ENCODE data around the gene GZMA. TPM values are rescaled to one million over a fixed set of nuclear protein-coding genes. Genes with fewer than 3 reads are reported as not detected.

GZMA gene
- total RNA-seq, 2 donors from 2014 or later, result 4.2 to 25.1 TPM

- Mint-ChIP-seq H3K4me1 (ENCODE audit: low read depth) (peaks cover 17% of the 10 kb centered on the region), H3K36me3 (ENCODE audit: insufficient read depth in 2 of 2) (peaks cover 12 to 16% of the 10 kb centered on the region in 2 donors), H3K4me3 (peak overlapping the region; percentile 27 to 51), H3K27me3 (ENCODE audit: low read depth) (peaks cover 17% of the 10 kb centered on the region), H3K27ac (peak overlapping the region; percentile 80), H3K9me3 (peaks cover 13% of the 10 kb centered on the region in 2 donors)
- peak; percentile 40 to 50 for DNase-seq
- peak; percentile 94 to 95 for ATAC-seq (replicated peaks in 1 of 2)
Measured at GRCh38 chr5:55134053-55134722, 31.7 kb downstream of the GZMA start.

- H3K4me1 Mint-ChIP-seq (ENCODE audit: low read depth), result peaks cover 27% of the 10 kb centered on the region
- H3K9me3 Mint-ChIP-seq, result peaks cover 5 to 6% of the 10 kb centered on the region in 2 donors
- no peak for ATAC-seq (replicated peaks in 1 of 2)
- no peak overlapping the region for H3K4me3 Mint-ChIP-seq
- no peak for DNase-seq
- peaks cover 17% of the 10 kb centered on the region for H3K27me3 Mint-ChIP-seq (ENCODE audit: low read depth)
- H3K27ac Mint-ChIP-seq, result no peak overlapping the region
- peaks cover 5 to 6% of the 10 kb centered on the region in 2 donors for H3K36me3 Mint-ChIP-seq (ENCODE audit: insufficient read depth in 2 of 2)
Measured at GRCh38 chr5:55136521-55136920, 34.1 kb downstream of the GZMA start.

- peak in 1 of 2 donors; percentile 3 for DNase-seq
- H3K27me3 Mint-ChIP-seq (ENCODE audit: low read depth), result peaks cover 28% of the 10 kb centered on the region
- H3K4me3 Mint-ChIP-seq, result peak overlapping the region in 1 of 2 donors; percentile 19
- no peaks in the 10 kb centered on the region for H3K9me3 Mint-ChIP-seq
- H3K27ac Mint-ChIP-seq, result peak overlapping the region; percentile 13
- no peaks in the 10 kb centered on the region for H3K36me3 Mint-ChIP-seq (ENCODE audit: insufficient read depth in 2 of 2)
- ATAC-seq (replicated peaks in 1 of 2), result peak; percentile 19 to 26
- peaks cover 26% of the 10 kb centered on the region for H3K4me1 Mint-ChIP-seq (ENCODE audit: low read depth)
Measured at GRCh38 chr5:55140908-55141665, 38.6 kb downstream of the GZMA start.

GRCh38 chr5:55141945-55142690 is 39.7 kb downstream of the GZMA start:
- Mint-ChIP-seq H3K4me1 (ENCODE audit: low read depth) (peaks cover 33% of the 10 kb centered on the region), H3K27me3 (ENCODE audit: low read depth) (peaks cover 28% of the 10 kb centered on the region), H3K27ac (no peak overlapping the region), H3K9me3 (no peaks in the 10 kb centered on the region), H3K4me3 (peak overlapping the region; percentile 28 to 31), H3K36me3 (ENCODE audit: insufficient read depth in 2 of 2) (no peaks in the 10 kb centered on the region)
- peak; percentile 19 to 26 for DNase-seq
- peak; percentile 79 to 82 for ATAC-seq (replicated peaks in 1 of 2)

- Mint-ChIP-seq H3K4me3 (no peak overlapping the region), H3K9me3 (no peaks in the 10 kb centered on the region), H3K4me1 (ENCODE audit: low read depth) (peaks cover 33% of the 10 kb centered on the region), H3K36me3 (ENCODE audit: insufficient read depth in 2 of 2) (no peaks in the 10 kb centered on the region), H3K27me3 (ENCODE audit: low read depth) (peaks cover 28% of the 10 kb centered on the region), H3K27ac (no peak overlapping the region)
- DNase-seq, result no peak
- no peak for ATAC-seq (replicated peaks in 1 of 2)
Measured at GRCh38 chr5:55143624-55144023, 41.2 kb downstream of the GZMA start.

- Mint-ChIP-seq H3K36me3 (ENCODE audit: insufficient read depth in 2 of 2) (no peaks in the 10 kb centered on the region), H3K4me3 (peak overlapping the region in 1 of 2 donors; percentile 39), H3K27me3 (ENCODE audit: low read depth) (peaks cover 37% of the 10 kb centered on the region), H3K27ac (no peak overlapping the region), H3K9me3 (no peaks in the 10 kb centered on the region), H3K4me1 (ENCODE audit: low read depth) (peaks cover 28% of the 10 kb centered on the region)
- ATAC-seq (replicated peaks in 1 of 2) (no peak), DNase-seq (no peak)
Measured at GRCh38 chr5:55146080-55146479, 43.6 kb downstream of the GZMA start.

GRCh38 chr5:55146543-55147151 is 44.2 kb downstream of the GZMA start:
- no peak overlapping the region for H3K27ac Mint-ChIP-seq
- ATAC-seq (replicated peaks in 1 of 2), result peak; percentile 73 to 82
- H3K36me3 Mint-ChIP-seq (ENCODE audit: insufficient read depth in 2 of 2), result no peaks in the 10 kb centered on the region
- DNase-seq, result peak; percentile 77 to 81
- H3K4me3 Mint-ChIP-seq, result peak overlapping the region in 1 of 2 donors; percentile 39
- no peaks in the 10 kb centered on the region for H3K9me3 Mint-ChIP-seq
- H3K27me3 Mint-ChIP-seq (ENCODE audit: low read depth), result peaks cover 39% of the 10 kb centered on the region
- H3K4me1 Mint-ChIP-seq (ENCODE audit: low read depth), result peaks cover 22% of the 10 kb centered on the region

- peaks cover 47% of the 10 kb centered on the region for H3K27me3 Mint-ChIP-seq (ENCODE audit: low read depth)
- no peaks in the 10 kb centered on the region for H3K36me3 Mint-ChIP-seq (ENCODE audit: insufficient read depth in 2 of 2)
- no peak overlapping the region for H3K4me3 Mint-ChIP-seq
- H3K27ac Mint-ChIP-seq, result no peak overlapping the region
- no peaks in the 10 kb centered on the region for H3K9me3 Mint-ChIP-seq
- H3K4me1 Mint-ChIP-seq (ENCODE audit: low read depth), result peaks cover 13% of the 10 kb centered on the region
- no peak for DNase-seq
- no peak for ATAC-seq (replicated peaks in 1 of 2)
Measured at GRCh38 chr5:55149308-55149795, 46.9 kb downstream of the GZMA start.

GRCh38 chr5:55151923-55152842 is 49.7 kb downstream of the GZMA start:
- no peaks in the 10 kb centered on the region for H3K9me3 Mint-ChIP-seq
- no peaks in the 10 kb centered on the region for H3K4me1 Mint-ChIP-seq (ENCODE audit: low read depth)

GRCh38 chr5:55154873-55155272 is 52.4 kb downstream of the GZMA start:
- peaks cover 3% of the 10 kb centered on the region for H3K4me1 Mint-ChIP-seq (ENCODE audit: low read depth)
- no peaks in the 10 kb centered on the region for H3K36me3 Mint-ChIP-seq (ENCODE audit: insufficient read depth in 2 of 2)
- no peak overlapping the region for H3K4me3 Mint-ChIP-seq
- ATAC-seq (replicated peaks in 1 of 2) (no peak), DNase-seq (no peak)
- H3K27ac Mint-ChIP-seq, result no peak overlapping the region
- peaks cover 53% of the 10 kb centered on the region for H3K27me3 Mint-ChIP-seq (ENCODE audit: low read depth)
- H3K9me3 Mint-ChIP-seq, result no peaks in the 10 kb centered on the region

More at GRCh38 chr5:55151923-55152842, 49.7 kb downstream of the GZMA start:
- Mint-ChIP-seq H3K27me3 (ENCODE audit: low read depth) (peaks cover 47% of the 10 kb centered on the region), H3K4me3 (no peak overlapping the region), H3K36me3 (ENCODE audit: insufficient read depth in 2 of 2) (no peaks in the 10 kb centered on the region), H3K27ac (no peak overlapping the region)
- ATAC-seq (replicated peaks in 1 of 2) (no peak), DNase-seq (no peak)

All from activated T-cell treated with anti-CD3 and anti-CD28 coated beads, Interleukin-2, amount 50 U/mL, for 72 hours (primary cell).